NCI-H1048 (cell line): Measurements from ENCODE around the gene GRK7.
"Not testable (repeated sequence)": the region's sequence is repeated elsewhere in the genome, so short reads cannot be mapped to it uniquely, and the experiment has no call there.

Experiments used
- DNase-seq: peaks from one replicate; lab custom pipeline; 2025; lab: John Stamatoyannopoulos, UW

The GRK7 gene

DNA sequence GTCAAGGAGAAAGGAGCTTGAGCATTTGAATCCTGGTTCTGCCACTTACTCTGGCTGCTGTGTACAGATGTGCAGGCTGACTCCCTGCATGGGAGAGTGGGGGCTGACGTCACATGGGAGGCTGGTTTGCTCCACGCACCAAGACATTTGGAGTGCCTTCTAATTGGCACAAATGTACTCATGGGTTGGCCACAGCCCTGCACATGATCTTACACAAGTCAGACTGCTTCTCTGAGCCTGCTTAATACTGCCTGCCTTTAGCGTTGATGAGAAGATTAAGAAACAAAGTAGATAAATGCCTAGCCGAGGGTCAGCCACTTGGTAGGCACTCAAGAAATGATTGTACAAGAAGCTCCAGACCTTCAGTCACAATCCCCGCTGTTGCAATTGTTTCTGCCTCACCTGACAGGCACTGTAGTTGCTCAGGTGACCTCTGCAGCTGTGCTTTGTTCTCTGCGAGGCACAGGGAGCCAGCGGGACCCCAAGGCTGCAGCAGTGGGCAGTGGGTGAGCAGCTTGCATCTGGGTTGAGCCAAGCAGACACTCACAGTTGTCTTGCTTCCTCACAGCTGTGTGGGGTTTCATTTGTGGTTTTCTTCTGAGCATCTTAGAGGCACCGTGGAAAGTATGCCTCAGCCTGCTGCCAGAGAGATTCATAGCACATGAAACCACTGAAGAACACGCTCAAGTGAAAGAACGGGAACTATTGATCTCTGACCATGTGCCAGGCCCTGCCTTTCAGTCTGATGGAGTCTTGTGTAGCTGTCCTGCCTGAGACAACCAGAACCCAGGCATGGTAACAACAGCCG lies 33.1 kb downstream of the GRK7 start:
- DNase-seq, result no peak

DNA sequence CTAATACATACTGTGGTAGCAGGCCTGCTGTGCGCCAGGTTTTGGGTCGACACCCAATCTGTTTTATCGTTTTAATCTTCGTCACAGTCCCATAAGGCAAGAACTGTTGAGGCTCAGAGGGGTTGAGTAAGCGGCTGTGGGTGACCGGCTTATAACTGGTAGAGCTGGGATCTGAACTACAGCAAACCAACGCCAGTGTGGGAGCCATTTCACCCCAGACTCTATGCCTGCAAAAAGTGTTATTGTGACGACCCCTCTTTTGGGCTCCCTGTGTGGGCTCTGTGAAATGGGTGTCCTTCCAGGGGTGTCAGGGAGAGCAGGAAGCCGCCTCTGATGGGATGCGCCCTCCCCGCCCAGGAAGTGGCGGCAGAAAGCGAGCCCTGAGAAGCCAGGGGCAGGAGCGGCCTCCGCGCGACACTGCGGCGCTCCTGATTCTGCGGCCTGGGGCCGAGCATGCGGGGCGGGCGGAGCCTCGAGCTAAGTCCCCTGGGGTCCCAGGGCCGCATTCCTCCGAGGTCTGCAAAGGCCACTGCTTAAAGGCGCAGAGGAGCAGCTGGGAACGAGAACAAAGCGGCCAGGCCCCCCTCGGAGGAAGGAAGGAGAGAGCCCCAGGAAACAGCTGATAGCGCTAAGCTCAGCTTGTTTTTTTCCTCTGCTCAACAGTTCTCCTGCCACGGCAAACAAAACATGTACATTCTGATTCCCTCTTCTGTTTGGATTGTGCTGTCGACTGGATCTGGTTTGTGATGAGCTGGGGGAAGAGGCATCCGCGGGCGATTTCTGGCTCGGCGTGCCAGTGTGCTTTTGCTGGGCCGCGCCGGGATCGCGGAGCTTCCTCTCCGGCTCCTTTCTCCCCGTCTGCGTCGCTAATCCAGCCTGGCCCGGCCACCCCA lies 33.9 kb downstream of the GRK7 start:
- DNase-seq, result no peak

DNA sequence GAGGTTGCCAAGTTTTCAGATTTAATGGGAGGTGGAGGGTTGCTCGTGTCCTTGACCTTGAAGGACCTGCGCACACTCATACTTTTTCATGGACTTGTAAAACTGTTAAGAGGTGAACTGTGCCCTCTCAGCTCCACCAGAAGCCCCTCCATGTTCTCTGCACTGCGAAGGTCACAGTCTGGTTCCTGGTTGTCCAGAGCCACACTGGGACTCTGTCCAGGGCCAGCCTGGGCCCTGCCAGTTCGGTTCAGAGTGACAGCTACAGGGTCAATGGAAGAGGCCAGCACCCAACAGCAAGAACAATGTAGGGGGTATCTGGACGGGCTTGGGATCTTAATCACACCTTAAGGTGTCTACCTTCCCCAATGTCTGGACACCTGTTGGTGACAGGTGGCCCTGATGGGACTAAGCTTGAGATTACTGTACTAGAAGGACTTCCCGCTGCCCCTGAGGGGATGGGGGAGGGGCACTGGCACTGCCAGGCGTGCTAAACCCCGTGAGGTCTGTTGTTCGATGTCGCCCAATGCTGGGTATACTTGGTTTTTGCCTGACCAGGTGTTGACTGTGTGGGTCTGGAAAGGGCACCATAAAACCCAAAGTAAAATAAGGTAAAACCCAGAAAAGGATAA lies 34.7 kb downstream of the GRK7 start:
- no peak for DNase-seq

DNA sequence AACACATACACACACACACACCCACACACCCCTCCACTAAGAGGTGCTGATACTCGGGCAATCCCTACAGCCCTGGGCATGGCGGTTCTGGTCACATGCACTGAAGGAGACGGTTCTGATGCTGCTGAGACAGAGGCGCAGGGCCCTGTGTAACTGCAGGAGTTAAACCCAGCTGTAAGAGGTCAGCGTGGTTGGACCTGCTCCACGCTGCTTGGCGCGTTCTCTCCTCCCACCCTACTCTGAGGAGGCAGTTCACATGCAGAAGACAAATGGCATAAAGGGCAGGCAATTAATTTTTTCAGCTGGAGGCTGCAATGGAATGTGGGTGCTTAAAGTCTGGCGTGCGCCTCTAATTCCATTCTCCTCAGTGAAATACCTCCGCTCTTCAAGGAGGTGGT lies 35.2 kb downstream of the GRK7 start:
- DNase-seq, result no peak

DNA sequence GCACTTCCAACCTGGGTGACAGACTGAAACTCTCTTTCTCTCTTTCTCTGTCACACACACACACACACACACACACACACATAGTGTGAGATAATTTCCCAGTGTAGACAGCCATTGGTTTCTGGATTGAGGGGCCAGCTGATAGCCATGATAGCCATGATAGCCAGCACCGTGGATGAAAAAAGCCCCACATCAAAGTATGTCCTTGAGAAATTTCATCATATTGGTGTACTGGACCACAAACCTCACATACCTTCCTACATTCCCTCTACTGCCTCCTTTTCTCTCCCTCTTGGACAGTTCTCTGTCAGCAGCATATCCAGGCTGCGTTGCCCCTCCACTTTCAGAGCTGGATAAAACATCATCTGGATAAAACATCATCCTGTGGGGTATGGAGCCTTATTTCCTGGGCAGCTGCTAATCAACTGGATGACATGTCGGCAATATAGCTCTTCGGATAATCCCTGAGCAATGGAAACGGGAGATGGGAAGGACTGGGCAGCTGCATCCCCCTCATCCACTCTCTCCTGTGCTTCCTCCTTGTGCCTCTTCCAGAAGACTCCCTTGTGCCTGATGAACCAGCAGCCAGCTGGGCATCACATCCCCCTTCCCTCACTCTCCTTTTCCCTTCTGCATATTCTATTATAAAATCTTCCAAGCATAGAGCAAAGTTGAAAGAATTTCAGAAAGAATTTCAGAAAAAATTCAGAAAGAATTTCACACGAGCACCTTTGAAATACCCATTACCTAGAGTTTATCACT lies 39.3 kb downstream of the GRK7 start:
- DNase-seq, result no peak

DNA sequence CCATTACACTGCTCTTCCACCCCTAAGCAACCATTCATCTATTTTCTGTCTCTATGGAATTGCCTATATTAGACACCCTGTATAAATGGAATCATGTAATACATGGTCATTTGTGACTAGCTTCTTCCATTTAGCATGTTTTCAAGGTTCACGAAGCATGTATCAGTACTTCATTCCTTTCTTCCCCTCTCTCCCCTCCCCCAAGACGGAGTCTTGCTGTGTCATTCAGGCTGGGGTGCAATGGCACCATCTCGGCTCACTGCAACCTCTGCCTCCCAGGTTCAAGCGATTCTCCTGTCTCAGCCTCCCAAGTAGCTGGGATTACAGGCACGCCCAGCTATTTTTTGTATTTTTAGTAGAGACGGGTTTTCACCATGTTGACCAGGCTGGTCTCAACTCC lies 40.3 kb downstream of the GRK7 start:
- DNase-seq, result not testable (repeated sequence)

DNA sequence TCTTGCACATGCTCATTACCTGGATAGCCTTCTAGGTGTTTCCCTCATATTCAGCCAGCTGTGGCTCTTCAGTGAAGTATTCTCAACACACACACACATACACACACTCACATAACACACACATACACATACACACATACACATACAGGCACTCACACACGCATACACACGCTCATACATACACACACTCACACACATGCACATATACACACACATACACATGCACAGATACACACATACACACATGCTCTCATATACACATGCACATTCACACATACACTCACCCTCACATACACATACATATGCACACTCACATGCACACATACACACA lies 41.2 kb downstream of the GRK7 start:
- no peak for DNase-seq

DNA sequence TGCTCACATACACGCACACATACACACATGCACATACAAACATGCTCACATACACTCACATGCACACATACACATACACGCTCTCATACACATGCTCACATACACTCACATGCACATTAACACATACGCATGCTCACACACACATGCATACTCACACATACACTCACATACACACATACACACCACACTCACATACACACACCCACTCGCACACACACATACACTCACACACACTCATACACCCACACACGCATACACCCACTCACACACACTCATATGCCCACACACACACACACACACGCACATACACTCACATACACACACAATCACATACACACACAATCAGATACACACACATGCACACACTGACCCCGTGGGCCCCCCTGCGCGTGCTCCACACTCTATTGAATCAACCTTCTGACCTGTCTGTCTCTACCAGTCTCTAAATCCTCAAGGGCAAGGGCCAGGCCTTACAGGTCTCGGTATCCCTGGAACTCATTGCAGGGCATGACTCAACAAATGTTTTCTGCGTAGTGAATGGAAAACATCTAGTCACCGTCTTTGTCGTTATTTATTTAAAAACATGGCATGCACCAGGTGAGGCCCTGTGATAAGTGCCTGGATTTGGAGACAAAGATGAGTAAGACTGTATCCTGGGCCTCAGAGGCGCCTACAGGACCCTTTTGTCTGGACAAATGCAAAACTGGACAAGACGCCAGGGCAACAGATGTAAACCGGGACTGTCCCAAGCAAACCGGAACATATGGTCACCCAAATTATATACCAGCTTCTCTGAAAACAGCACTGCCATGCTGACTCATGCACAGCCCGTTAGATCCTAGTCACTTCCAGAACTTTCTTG lies 41.8 kb downstream of the GRK7 start:
- no peak for DNase-seq

DNA sequence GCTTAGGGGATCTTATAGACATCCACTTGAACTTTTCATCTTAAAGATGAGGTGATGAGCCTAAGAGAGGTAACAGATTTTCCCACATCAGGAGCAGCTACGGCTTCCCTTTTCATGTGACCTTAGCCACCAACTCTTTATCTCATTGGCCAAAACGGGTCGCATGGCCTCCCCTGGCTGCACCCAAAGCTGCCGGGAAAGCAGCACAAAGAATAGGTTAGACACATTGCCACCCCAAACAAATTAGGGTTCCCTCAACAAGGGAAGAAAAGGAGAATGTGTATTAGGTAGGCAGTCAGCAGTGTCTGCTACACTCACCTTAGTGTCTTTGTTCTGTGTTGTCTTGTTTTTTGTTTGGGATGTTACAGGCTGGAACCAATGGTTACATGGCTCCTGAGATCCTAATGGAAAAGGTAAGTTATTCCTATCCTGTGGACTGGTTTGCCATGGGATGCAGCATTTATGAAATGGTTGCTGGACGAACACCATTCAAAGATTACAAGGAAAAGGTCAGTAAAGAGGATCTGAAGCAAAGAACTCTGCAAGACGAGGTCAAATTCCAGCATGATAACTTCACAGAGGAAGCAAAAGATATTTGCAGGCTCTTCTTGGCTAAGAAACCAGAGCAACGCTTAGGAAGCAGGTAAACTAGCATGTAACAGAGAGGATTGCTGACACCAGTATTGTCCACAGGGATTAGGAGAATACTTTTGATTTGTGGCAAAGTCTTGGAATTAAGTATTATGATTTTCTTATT lies 44.2 kb downstream of the GRK7 start:
- no peak for DNase-seq

DNA sequence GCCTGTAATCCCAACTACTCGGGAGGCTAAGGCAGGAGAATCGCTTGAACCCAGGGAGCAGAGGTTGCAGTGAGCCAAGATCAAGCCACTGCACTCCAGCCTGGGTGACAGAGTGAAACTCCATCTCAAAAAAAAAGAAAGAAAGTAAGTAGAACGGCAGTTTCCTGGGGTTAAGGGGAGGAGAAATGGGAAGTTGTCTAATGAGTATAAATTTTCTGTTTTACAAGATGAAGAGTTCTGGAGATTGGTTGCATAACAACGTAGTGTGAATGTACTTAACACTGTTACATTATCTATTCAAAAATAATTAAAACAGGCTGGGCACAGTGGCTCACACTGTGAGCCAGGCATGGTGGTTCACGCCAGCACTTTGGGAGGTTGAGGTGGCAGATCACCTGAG lies 45.4 kb downstream of the GRK7 start:
- DNase-seq, result no peak

DNA sequence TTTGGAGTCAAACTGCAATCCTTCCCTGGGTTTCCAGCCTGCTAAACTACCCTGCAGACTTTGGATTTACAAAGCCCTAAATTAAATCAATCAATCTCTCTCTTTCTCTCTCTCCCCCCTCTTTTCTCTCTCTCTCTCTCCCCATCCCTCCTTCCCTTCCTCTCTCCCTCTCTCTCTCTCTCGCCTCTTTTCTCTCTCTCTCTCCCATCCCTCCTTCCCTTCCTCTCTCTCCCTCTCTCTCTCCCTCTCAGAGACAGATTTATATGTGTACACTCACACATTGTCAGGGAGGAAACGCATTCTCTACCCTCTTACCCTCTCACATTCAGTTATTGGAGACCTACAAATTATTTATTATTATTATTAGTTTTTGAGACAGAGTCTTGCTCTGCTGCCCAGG lies 47.0 kb downstream of the GRK7 start:
- no peak for DNase-seq

DNA sequence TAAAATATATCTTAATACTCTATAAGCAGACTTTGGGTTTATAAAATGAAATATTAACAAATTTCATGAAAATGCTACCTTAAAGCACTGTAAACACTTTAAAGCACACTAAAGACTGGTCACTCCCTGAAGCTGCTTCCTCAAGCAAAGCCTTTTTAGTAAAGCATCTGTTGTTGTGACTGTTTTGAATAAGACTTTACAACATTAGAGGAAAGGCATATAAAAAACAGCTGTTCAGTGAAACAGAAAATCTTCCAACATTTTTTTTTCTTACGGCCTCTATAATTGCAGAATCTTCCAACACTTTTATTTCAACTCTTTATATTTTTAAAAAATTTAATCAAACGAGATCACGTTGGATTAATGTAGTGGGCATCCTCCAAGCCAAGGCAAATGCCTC lies 48.1 kb downstream of the GRK7 start:
- DNase-seq, result no peak

DNA sequence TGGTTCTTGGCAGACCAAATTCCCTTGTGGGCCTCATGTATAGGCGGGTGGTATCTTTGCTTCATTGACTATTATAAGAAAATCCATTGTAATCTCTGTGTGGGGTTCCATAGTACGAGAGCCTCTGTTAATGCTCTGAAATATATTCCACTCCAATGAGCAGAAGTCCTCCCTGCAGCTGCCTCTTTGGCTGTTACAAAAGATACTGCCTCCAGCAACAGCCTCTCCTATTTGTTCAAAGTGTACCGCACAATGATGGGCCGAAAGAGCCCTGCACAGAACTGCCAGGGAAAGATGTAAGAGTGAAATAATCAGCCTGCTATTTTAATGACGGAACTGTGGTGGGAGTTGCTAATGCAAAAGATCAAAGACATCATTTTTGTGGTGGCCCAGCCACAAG lies 48.9 kb downstream of the GRK7 start:
- DNase-seq, result no peak

DNA sequence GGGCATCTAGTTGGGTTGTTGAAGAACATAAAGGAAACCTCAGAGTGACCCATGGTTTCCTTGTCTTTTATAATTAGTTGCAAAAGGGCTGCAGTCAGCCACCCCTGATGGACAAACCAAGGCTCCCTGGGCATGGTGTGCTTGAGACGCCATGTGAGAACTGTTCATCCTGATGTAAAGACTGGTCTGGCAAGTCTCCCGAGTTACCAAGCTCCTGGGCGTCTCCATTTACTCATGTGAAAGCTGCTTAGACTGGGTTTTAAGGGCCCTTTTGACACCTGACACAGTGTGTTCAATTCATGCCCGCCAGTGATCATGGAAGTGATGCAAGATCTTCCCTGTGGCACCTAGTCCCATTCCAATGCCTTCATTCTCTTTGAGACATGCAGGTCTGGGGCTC lies 49.4 kb downstream of the GRK7 start:
- no peak for DNase-seq
